ENCODE data around the gene PRPF31.

- TF ChIP-seq CTCF (conservative IDR thresholded peaks at IDR 0.05; ENCODE audit: low read length) (no peak), EZH2phosphoT487 (IDR thresholded peaks at IDR 0.05; ENCODE audit: borderline replicate concordance, low read depth, low read length) (no peak)
Measured at GRCh38 chr19:54142166-54142780, 26.7 kb downstream of the PRPF31 start.
